HUES6 (cell line): ENCODE data around the gene SLC2A6.
"Not testable (repeated sequence)": the region's sequence is repeated elsewhere in the genome, so short reads cannot be mapped to it uniquely, and the experiment has no call there.

Experiments
- H3K27ac ChIP-seq: 2 replicates; pipeline ENCODE4 v1.7.0; 2013; ENCODE audit warnings: low read depth, mild to moderate bottlenecking, low read length, inconsistent platforms
- H3K27me3 ChIP-seq: 2 replicates; pipeline ENCODE4 v1.6.1; 2013; ENCODE audit warnings: low read length; ENCODE audit not compliant: control insufficient read depth, insufficient read depth
- H3K36me3 ChIP-seq: 2 replicates; pipeline ENCODE4 v1.6.1; 2013; ENCODE audit warnings: low read length; ENCODE audit not compliant: control insufficient read depth, insufficient read depth
- H3K4me1 ChIP-seq: 2 replicates; pipeline ENCODE4 v1.6.1; 2013; ENCODE audit warnings: low read length; ENCODE audit not compliant: control insufficient read depth, insufficient read depth
- H3K4me3 ChIP-seq: 2 replicates; pipeline ENCODE4 v1.5.1; 2013; ENCODE audit warnings: low read depth, low read length
- H3K9ac ChIP-seq: one replicate; pipeline ENCODE4 v1.6.1; 2013; ENCODE audit warnings: mild to moderate bottlenecking, low read length
- H3K9me3 ChIP-seq: 2 replicates; pipeline ENCODE4 v1.6.1; 2013; ENCODE audit warnings: low read depth, low read length; ENCODE audit not compliant: control insufficient read depth, insufficient read depth

Gene SLC2A6

DNA sequence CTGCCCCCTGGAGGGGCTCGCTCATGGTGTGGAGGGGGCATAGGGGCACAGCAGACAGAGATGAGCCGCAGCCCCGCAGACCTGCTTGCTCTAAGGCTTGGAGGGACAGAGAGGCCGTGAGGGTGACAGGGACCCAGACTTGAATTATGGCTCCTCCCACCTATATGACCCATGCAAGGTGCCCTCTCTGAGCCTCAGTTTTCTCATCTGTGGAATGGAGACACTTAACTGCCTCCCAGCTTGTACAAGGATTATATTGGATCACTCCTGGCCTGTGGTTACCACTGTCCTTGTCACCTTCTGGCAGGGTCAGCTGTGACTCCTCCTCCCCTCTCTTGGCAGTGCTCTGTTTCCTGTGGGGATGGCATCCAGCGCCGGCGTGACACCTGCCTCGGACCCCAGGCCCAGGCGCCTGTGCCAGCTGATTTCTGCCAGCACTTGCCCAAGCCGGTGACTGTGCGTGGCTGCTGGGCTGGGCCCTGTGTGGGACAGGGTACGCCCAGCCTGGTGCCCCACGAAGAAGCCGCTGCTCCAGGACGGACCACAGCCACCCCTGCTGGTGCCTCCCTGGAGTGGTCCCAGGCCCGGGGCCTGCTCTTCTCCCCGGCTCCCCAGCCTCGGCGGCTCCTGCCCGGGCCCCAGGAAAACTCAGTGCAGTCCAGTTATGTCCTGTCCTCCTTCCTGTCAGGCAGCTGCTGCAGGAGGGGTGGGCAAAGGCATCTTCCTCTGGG lies 23.8 kb downstream of the SLC2A6 start:
- H3K4me3 ChIP-seq, result no peak overlapping the region
- no peak overlapping the region for H3K9ac ChIP-seq
- no peaks in the 10 kb centered on the region for H3K9me3 ChIP-seq
- H3K36me3 ChIP-seq, result no peaks in the 10 kb centered on the region
- H3K27me3 ChIP-seq, result no peaks in the 10 kb centered on the region
- H3K27ac ChIP-seq, result no peak overlapping the region
- H3K4me1 ChIP-seq, result peaks cover 14% of the 10 kb centered on the region

DNA sequence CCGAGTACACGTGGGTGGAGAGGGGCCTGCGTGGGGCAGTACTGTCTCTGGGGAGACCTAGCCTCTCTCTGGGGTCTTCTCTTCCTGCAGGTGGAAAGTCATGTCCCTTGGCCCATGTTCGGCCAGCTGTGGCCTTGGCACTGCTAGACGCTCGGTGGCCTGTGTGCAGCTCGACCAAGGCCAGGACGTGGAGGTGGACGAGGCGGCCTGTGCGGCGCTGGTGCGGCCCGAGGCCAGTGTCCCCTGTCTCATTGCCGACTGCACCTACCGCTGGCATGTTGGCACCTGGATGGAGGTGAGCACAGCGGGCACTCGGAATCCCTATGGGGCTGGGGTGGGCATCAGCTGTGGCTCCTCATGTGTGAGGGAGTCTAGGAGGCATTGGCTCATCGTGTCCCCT lies 24.6 kb downstream of the SLC2A6 start:
- Histone ChIP-seq H3K4me1 (peaks cover 14% of the 10 kb centered on the region), H3K9ac (no peak overlapping the region), H3K9me3 (no peaks in the 10 kb centered on the region), H3K4me3 (no peak overlapping the region), H3K27ac (no peak overlapping the region), H3K36me3 (no peaks in the 10 kb centered on the region), H3K27me3 (no peaks in the 10 kb centered on the region)

DNA sequence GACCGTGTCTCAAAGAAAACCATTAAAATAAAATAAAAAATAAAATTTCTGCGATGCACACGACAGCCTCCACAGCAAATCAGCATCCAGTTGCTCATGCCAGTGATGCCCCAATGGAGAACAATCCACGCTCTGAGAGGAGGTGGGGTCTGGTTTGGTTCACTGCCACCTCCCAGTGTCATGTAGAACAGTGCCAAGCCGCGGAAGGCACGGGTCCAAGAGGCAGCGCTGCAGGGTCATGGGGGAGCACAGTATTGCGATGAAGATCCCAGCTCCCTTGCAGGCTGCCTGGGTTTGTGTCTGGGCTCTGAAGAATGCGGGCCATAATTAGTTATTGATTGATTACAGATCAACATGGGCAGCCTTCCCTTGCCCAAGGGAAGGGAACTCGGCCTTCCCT lies 25.2 kb downstream of the SLC2A6 start:
- Histone ChIP-seq H3K9ac (no peak overlapping the region), H3K4me3 (no peak overlapping the region), H3K36me3 (no peaks in the 10 kb centered on the region), H3K27me3 (no peaks in the 10 kb centered on the region), H3K27ac (no peak overlapping the region), H3K9me3 (no peaks in the 10 kb centered on the region), H3K4me1 (peaks cover 8% of the 10 kb centered on the region)

DNA sequence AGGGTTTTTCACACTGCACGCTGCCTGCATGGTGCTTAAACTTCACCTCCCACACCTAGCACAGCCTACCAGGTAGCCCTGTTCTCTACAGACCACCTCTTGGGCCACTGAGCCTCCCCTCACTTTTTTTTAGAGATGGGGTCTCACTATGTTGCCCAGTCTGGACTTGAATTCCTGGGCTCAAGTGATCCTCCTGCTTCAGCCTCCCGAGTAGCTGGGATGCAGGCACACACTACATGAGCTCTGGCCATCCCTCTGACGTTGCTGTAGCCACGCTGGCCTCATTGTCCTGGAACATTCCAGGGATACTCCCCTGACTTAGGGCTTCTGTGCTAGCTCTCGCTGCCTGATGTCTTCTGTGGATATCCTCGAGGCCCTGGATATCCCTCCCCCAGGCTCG lies 26.3 kb downstream of the SLC2A6 start:
- peaks cover 7% of the 10 kb centered on the region; the same call in 1 of the 2 replicates for H3K4me1 ChIP-seq
- H3K9ac ChIP-seq, result no peak overlapping the region
- no peak overlapping the region for H3K4me3 ChIP-seq
- H3K36me3 ChIP-seq, result no peaks in the 10 kb centered on the region
- no peak overlapping the region for H3K27ac ChIP-seq
- H3K9me3 ChIP-seq, result no peaks in the 10 kb centered on the region
- no peaks in the 10 kb centered on the region for H3K27me3 ChIP-seq

DNA sequence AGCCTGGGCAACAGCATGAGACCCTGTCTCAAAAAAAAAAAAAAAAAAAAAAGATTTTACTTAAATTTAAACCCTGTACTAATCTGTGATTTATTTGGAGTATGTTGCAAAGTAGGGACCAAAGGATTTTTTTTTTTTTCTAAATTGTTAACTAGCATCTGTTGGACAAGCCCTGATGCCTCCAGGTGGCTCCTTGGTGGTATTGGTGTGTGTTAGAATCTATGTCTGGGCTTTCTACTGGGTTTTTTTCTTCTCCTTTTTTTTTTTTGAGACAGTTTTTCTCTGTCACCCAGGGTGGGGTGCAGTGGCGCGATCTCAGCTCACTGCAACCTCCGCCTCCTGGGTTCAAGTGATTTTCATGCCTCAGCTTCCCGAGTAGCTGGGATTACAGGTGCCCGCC lies 27.0 kb downstream of the SLC2A6 start:
- not testable (repeated sequence) for H3K4me1 ChIP-seq, H3K4me3 ChIP-seq, H3K36me3 ChIP-seq, H3K27me3 ChIP-seq, H3K9ac ChIP-seq, H3K9me3 ChIP-seq, H3K27ac ChIP-seq

DNA sequence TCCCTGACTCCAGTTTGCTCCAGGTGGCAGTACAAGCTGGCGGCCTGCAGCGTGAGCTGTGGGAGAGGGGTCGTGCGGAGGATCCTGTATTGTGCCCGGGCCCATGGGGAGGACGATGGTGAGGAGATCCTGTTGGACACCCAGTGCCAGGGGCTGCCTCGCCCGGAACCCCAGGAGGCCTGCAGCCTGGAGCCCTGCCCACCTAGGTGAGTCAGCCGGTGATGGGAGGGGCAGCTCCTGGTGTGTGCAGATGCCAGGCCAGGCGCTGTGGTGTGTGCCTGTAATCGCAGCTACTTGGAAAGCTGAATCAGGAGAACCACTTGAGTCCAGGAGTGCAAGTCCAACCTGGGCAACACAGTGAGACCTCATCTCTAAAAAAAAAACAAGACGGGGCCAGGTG lies 29.1 kb downstream of the SLC2A6 start:
- Histone ChIP-seq H3K4me3 (no peak overlapping the region), H3K27ac (no peak overlapping the region), H3K9ac (no peak overlapping the region), H3K4me1 (no peaks in the 10 kb centered on the region), H3K36me3 (no peaks in the 10 kb centered on the region), H3K27me3 (no peaks in the 10 kb centered on the region), H3K9me3 (no peaks in the 10 kb centered on the region)

DNA sequence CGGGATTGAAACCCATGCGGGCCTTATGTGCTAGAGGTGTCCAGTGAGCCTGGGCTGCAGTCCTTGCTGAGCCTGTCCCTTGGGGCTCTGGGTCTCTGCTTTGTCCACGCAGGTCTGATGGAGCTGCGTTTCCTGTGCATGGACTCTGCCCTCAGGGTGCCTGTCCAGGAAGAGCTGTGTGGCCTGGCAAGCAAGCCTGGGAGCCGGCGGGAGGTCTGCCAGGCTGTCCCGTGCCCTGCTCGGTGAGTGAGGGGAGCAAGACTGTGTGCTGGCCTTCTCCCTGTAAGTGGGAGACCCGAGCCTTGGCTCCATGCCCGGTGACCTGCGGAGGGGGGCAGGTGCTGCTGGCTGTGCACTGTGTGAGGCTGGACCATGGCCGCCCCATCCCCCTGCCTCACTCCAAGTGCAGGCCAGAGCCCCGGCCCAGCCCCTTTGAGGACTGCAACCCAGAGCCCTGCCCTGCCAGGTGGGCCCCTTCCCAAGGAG lies 30.4 kb downstream of the SLC2A6 start:
- H3K36me3 ChIP-seq, result no peaks in the 10 kb centered on the region
- H3K27me3 ChIP-seq, result no peaks in the 10 kb centered on the region
- H3K4me1 ChIP-seq, result no peaks in the 10 kb centered on the region
- no peak overlapping the region for H3K9ac ChIP-seq
- no peak overlapping the region for H3K27ac ChIP-seq
- H3K9me3 ChIP-seq, result no peaks in the 10 kb centered on the region
- H3K4me3 ChIP-seq, result no peak overlapping the region

DNA sequence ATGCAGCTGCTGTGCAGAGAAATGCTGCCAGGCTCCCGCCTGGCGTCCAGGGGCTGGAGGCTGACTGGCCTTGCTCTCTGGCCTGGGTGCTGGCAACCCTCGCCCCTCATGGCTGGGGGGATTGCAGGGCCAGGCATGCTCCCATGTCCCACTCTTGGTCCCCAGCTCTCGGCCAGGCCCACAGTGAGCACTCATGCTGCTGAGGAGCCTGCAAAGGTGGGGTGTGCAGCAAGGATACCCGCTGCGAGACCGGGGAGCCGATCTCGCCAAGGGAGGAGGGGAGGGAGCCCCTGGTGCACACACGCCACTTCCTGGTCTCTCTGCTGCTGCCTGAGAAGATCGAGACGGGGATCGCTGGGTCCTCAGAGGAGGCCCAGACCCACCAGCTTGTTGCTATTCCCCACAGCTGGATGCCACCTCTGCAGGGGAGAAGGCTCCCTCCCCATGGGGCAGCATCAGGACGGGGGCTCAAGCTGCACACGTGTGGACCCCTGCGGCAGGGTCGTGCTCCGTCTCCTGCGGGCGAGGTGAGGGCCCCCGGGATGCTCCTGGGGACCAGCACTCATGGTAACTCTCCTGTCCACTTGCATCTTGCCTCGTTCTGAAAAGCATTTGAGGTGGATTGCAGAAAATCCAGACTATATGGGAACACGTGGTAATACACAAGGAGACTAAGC lies 33.5 kb downstream of the SLC2A6 start:
- Histone ChIP-seq H3K9ac (no peak overlapping the region), H3K9me3 (no peaks in the 10 kb centered on the region), H3K36me3 (no peaks in the 10 kb centered on the region), H3K27me3 (no peaks in the 10 kb centered on the region), H3K27ac (no peak overlapping the region), H3K4me1 (no peaks in the 10 kb centered on the region), H3K4me3 (no peak overlapping the region)

DNA sequence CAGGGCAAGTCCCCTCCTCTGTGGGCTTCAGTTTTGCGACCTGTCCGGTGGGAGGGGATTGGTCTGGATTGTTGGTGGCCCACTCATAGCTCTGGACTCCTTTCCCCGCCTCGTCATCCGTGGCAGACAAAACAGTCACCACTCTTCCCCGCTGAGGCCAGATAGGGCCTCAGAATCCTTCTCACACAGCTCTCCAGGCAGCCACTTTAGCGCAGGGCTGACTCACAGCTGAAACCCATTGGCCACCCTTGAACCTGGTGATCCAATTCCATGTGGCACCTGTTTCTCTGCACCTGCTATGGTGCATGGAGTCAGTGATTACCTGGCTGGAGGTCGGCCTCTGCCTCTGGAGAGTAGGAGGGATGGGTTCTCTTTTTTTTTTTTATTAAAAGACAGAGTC lies 34.9 kb downstream of the SLC2A6 start:
- Histone ChIP-seq H3K27me3 (no peaks in the 10 kb centered on the region), H3K27ac (no peak overlapping the region), H3K9ac (no peak overlapping the region), H3K9me3 (no peaks in the 10 kb centered on the region), H3K36me3 (no peaks in the 10 kb centered on the region), H3K4me1 (no peaks in the 10 kb centered on the region), H3K4me3 (no peak overlapping the region)

DNA sequence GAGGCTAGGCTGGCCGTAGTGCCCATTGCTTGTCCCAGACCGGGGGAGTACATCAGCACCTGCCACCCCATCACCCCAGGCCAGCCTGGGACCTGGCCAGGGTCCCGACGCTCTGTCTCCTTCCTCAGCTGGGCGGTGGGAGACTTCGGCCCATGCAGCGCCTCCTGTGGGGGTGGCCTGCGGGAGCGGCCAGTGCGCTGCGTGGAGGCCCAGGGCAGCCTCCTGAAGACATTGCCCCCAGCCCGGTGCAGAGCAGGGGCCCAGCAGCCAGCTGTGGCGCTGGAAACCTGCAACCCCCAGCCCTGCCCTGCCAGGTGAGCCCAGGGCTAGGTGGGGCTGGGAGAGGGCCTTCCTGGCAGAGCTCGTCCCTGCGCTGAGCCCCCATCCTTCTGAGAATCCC lies 35.7 kb downstream of the SLC2A6 start:
- H3K36me3 ChIP-seq, result no peaks in the 10 kb centered on the region
- no peak overlapping the region for H3K4me3 ChIP-seq
- no peaks in the 10 kb centered on the region for H3K9me3 ChIP-seq
- no peaks in the 10 kb centered on the region for H3K4me1 ChIP-seq
- H3K27me3 ChIP-seq, result no peaks in the 10 kb centered on the region
- peak overlapping the region; percentile 13 for H3K9ac ChIP-seq
- H3K27ac ChIP-seq, result no peak overlapping the region

DNA sequence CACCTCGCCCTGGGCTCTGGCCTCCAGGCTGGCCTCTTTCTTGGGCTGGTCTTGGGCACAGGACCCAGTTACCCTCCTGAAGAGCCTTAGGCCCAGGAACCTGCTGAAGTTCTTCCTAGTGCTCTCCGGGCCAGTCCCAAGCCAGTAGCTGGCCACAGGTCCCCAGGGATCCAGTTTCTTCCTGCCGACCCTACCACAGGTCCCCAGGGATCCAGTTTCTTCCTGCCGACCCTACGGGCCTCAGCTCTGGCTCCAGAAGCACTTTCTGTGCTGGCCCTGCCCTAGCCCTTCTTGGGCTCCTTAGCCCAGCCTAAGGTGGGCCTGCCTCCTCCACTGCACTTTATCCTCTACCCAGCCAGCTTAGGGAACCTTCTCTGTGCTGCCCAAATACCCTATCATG lies 37.3 kb downstream of the SLC2A6 start:
- no peaks in the 10 kb centered on the region for H3K27me3 ChIP-seq
- no peak overlapping the region for H3K27ac ChIP-seq
- H3K4me1 ChIP-seq, result no peaks in the 10 kb centered on the region
- H3K36me3 ChIP-seq, result no peaks in the 10 kb centered on the region
- no peak overlapping the region for H3K4me3 ChIP-seq
- no peaks in the 10 kb centered on the region for H3K9me3 ChIP-seq
- no peak overlapping the region for H3K9ac ChIP-seq
